DMS153 (cell line): Measurements from ENCODE around the gene GGA1.

ENCODE experiments used
- DNase-seq: peaks from one replicate; lab custom pipeline; 2025; lab: John Stamatoyannopoulos, UW

GGA1 gene

DNA sequence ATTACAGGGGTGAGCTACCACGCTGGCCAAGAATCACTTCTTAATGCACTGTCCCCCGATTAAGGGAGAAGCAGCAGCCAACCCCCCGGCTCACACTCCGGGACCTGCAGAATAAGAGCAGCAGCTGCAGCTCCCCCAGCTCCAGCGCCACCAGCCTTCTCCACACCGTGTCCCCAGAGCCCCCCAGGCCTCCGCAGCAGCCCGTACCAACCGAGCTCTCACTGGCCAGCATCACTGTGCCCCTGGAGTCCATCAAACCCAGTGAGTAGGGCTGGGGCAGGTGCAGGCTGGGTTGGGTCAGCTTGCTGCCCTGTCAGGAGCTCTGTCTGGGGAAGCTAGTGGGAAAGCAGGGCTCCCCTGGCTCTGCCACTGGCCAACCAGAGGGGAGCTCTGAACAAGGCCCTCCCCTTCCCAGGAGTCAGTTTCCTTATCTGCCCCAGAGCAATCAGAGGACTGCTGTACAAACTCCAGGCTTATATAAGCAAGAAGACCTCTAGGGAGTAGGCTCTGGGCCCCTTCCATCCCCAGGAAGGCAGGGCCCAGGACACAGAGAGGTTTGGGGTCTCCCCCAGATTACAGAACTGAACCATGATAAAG, 22.3 kb downstream of the GGA1 start:
- DNase-seq = no peak

DNA sequence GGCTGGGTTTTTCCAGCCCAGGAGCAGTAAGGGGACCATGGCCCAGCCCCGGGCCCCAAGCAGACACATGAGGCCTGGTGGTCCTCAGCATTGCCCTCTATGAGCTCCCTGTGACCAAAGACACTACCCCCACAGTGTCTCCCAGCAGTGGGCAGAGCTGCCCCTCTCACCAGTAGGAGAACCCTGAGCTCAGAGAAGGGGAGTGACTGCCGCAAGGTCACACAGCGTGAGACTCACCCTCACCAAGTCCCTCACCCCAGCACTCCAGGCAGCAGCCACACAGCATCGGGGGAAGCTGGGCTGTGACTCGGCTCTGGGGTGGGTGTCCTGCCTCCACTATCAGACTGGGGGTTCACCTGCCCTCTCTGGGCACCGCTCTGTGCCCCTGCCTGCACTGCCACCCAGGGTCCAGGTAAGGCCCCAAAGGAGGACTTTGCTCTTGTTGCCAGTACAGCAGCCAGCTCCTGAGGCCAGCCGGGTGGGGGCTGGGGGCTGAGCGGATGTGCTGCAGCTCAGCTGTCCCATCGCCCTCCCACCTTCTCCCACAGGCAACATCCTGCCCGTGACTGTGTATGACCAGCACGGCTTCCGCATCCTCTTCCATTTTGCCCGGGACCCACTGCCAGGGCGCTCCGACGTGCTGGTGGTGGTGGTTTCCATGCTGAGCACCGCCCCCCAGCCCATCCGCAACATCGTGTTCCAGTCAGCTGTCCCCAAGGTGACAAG, 23.0 kb downstream of the GGA1 start:
- DNase-seq = no peak

DNA sequence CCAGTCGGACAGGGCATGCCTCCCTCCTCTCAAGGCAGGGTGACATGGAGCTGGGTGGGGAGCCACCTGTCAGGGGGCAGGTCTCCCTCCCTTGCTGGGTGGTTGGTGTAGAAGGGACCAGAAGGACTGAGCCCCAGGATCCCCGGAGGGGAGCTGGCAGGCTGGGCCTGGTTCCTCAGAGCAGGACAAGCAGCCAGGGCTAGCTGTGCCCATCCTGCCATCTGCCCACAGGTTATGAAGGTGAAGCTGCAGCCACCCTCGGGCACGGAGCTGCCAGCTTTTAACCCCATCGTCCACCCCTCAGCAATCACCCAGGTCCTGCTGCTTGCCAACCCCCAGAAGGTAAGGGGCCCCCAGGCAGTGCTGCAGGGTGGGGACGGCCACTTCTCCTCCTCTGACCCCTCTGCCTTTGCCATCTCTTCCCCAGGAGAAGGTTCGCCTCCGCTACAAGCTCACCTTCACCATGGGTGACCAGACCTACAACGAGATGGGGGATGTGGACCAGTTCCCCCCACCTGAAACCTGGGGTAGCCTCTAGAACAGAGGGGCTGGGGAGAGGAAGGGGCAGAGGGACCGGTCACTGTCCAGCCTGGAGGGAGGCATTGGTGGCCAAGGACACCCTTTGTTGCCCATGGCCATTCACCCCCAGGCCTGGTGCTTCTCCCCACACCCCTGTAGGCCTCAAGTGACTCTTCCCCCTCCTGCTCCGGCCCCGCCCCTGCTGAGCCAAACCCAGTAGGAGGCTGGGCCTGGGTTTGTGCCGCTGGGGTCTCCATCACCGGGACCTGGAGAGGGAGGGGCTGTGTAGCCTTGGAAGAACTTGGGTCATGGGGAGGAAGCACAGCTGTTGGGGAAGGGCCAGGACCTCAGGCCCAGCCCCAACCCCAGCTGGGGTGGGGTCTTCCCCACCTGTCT, 23.8 kb downstream of the GGA1 start:
- DNase-seq = no peak

DNA sequence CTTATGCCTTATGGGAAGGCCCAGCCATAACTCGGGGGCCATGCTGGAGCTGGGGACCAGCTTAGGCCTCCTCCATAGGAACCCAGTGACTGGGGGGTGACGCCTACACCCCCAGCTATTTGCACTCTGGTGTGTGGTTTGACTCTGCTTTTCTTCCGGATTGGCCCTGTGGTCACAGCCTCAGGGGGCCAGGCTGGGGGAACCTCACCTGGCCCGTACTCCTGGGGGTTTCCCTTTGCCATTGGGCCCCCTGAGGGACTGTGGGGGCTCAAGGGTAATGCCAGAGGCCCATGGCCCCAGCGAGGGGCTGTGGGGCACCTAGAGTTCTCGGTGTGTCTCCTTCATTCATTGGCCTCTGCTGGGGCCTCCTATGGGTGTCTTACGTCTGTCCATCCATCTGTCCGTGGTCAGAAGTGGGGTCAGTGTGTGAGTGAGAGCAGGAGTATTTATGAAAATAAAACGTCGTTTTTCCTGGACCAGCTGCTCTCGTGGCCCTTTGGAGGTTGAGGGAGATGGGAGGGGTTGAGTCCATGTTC, 24.5 kb downstream of the GGA1 start:
- no peak for DNase-seq

DNA sequence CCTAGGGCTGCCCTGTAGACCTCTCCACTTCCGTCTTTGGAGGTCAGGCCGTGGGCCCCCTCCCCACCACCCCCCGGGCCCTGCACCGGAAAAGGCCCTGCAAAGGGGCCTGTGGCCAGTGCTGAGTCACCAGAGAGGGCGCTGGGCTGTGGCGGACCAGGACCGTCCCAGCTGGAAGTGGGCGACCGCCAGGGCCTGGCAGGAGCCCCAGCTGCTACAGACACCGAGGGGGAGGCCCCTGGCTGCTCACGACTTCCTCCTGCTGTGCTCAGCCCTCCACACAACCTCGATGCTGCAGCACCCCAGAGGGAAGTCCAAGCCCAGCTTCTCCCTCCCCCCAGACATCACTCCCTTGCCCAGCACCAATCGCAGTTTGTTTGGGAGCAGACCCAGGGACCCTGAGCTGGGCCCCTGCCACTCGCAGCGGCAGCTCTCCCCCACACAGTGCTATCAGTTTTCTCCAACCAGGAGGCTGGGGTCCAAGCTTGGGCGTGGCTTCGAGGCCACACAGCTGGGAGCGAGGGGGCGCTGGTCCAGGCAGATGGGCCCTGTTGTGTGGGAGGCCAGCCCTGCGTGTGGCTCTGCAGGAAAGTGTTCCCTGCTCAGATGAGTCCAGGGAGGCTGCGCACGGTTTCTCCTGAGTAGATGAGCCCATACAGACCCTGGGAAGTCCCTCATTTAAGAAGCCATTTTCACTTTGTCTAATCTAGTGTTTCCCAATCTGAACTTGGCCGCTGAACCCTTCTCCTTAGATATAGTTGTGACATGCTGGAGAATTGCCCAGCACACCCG, 25.2 kb downstream of the GGA1 start:
- peak; percentile 46 for DNase-seq

DNA sequence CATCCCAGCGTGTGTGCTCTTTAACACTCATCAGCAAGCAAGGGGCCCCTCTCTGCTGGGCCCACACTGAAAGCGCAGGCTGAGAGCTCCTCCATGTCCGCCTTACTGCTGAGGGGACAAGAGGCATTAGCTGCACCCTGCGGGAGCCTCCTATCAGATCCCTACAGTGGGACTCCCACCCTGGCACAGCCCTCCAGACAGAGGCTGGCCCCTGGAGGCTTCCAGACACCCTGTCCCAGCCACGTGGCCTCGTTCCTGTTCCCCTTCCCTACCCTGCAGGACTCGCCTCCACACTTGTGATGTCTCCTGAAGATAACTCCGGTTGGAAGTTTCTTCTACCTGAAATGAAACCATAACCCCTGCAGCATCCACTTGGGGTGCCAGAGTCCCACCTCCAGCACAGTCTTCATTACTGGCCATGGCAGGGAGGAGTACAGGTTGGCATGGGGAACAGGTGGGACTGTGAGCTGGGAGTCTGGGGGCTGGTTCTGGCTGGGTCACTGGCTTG, 25.8 kb downstream of the GGA1 start:
- no peak for DNase-seq

DNA sequence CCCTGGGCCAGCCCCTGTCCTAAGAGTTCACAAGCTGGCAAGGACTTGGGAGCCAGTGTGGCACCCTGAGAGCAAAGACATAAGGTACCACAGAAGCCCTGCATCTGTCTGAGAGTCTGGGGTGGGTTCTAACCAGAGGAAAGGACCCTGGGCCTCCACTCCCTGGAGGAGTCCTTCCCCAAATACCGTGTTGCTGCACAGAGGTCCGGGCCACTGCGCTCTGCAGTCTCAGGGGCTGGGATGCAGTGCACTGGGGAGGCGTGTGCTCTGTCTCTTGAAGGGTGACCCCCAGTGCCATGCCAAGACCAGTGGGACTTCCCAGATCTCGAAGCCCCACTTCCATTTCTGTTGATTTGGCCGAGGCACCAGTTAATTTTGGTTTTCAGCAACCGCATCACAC, 26.5 kb downstream of the GGA1 start:
- no peak for DNase-seq

DNA sequence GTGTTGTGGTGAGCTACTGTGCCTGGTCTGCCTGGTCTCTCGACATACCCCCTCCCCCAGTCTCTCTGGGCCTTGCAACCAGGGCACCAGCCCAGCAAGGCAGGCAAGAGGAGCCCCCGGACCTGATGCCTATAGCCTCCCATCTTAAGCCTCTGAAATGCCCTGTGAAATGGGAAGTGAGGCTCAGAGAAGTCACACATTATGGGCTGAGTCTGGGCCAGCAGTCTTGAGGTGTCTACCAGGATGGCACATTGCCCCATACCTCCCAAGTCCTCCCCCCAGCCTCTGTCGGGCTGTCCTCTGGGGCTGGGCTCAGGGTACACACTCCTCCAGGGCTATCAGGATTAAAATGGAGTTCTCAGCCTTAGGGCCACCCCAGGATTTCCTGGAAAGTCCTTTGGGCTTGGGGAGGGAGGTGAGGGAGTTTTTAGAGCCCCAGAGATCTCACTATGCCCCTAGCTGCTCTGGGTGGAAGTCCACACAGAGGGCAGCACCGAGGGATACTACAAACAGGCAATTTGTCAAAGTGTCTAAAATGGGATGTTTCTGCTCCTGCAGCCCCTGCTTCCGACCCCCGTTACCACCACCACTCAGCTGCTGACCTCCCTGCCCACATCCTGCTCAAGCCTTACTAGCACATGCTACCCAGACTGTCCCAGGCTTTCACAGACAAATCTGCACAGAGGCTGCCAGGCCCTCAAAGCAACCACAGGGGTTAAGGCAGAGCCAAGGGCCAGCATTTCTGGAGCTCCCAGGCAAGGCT, 27.7 kb downstream of the GGA1 start:
- DNase-seq = no peak

DNA sequence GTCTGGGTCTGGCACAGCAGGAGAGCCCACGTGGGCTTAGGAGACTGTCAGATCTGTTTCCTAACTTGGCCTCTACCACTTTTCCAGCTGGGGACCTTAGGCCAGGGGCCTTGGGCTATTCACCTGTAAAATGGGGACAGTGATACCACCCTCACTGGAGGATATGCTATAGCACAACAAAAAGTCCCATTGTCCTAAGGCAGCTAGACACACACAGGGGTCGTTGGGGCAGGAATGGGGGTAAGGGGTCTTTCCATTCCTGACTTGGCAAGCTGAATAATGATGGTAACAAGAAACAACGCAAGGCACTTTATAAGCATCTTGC, 28.3 kb downstream of the GGA1 start:
- no peak for DNase-seq

DNA sequence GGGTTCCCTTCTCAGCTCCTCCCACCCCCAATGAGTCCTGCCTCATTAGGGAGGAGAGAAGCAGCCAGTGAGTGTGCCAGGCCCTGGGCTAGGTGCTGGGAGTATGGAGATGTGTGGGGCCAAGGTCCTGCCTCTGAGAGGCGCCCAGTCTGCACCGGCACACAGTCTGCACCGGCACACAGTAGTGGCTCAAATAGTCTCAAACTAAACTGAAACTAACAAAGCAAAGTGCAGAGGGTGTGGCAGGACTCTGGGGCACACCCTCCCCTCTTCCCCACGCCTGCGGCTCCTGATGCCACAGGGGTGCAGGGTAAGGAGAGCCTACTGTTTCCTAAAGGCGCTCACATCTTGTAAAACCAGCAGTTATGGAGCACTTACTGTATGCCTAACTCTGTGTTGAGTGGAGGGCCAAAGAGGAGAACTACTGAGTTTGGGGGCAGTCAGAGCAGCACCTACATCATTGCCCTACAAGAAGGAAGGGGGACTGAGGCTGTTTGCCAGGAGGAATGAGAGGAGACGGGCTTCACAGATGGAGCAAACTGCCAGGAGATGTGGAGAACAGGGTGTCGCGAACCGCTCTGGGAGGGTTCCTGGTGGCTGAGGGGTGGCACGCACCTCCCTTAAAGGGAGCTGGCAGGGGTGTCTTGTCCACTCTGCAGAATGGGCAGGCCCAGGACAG, 29.9 kb downstream of the GGA1 start:
- DNase-seq = no peak

DNA sequence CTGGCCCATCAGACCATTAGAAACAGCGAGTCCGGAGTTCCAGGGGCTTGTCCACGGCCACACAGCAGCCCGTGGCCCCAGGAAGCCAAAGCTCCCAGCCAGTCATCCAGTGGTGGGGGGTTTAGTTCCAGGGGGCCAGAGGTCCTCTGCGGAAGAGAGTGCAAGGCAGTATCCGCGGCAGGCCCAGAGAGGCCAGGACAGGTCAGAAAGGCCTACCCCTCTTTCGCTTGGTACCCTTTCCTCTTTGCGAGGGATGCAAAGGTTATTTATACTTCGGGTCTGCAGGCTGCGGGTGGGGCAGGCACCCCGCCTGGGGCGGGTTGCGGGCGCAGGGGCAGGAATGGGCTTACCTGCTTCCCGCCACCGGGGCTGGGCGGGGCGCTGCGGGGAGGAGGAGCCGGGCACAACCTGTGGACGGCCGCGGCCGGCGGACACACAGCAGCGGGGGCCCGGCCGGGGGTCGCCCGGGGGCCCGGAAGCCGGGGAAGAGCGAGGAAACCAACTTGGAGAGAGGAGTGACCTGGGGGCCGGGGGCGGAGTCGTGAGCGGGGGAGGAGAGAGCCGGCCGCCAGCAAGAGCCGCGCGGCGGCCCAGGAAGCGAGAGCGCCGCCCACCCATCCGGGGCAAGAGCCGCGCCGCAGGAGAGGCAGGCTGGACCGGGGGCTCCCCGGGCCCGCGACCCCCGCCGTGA, 30.6 kb downstream of the GGA1 start, which contains the start of gene SH3BP1:
SH3BP1 (plus strand) TSS at position 600 of the 691 bp plus-strand sequence. CDS start 119 bp downstream, outside the sequence.
- no peak for DNase-seq

DNA sequence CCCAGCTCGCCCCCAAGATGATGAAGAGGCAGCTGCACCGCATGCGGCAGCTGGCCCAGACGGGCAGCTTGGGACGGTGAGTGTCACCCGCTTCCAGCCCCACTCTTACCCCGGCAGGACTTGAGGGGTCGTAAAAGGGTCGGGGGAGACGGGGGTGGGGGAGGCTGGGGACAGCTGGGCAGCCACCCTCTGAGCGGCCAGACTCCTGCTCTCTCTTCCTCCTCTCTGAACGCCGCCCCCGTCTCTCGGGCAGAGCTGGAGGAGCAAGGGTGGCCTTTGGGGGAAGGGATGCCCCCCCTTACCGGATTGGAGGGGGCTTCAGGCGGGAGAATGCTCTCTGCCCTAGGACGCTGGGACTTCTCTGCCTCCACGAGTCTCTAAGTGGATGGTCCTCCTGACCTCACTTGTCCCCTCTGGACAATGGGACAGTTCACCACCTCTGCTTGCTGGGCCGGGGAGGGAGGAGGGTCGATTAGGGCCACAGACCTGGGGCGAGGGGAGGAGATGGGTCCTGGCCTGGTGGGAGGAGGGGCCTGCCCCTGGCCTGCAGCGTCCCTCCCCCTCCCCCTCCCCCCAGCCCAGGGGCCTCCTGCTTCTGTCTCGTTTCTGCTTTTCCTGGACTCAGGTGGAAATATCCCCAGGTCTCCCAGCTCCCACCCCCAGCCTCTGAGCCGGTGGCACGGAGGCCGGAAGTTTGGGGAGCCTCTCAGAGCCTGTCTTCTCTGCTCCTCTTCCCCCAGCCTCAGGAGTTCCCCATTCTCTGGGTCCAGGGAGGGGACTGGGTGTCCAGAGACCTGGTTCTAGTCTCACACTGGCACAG, 31.3 kb downstream of the GGA1 start:
- DNase-seq = no peak

DNA sequence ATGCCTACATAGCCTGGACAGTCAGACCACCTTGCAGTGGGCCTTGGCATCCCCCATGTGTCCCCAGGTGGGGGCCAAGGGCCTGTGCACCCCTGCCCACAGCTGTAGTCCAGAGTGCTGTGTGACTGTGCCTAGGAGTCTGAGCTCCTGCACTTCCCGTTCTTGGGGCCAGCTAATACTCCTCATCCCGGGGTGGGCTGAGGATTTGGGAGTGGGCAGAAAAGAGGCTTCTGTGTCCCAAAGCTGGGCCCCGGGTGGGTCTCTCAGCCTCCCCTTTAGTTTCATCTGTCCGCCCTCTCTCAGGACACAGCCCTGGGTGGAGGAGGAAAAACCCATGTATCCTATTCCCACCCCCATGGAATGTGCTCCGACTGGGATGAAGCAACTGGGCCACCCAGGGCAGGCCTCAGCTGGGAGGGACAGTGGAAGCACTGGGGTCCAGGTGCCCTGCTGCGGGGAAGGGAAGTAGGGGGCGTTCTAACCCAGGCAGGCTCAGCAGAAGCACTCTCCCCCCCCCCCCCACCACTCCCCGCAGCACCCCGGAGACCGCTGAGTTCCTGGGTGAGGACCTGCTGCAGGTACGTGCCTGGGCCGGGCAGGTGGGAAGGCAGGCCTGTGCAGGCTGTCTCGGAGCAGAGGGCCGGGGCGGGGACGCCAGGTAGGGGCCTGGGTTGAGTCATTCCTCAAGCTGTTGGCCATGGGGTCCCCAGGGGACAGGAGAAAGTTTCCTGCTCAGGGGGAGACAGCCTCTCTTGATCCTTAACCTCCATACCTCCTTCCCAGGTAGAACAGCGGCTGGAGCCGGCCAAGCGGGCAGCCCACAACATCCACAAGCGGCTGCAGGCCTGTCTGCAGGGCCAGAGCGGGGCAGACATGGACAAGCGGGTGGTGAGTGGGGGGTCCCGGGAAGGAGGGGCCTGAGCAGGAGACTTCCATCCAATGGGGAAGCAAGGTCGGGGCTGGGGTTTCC, 32.2 kb downstream of the GGA1 start:
- DNase-seq = no peak

DNA sequence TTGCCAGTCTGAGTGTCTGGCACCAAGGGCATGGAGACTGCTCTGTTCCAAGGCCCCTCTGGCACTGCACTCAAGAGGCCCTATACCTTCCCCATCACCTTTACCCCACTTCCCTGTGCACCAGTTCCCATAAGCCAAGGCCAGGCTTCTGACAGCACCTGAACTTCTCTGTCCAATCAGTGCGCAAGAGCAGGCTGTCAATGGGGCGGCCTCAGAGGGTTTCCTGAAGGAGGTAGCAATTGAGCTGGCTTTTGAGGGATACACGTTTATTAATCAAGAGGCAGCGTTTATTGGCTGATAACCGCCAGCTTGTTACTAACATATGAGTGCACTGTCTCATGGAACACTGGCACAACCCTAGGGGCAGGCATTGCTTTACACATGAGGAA, 32.9 kb downstream of the GGA1 start:
- DNase-seq = no peak

DNA sequence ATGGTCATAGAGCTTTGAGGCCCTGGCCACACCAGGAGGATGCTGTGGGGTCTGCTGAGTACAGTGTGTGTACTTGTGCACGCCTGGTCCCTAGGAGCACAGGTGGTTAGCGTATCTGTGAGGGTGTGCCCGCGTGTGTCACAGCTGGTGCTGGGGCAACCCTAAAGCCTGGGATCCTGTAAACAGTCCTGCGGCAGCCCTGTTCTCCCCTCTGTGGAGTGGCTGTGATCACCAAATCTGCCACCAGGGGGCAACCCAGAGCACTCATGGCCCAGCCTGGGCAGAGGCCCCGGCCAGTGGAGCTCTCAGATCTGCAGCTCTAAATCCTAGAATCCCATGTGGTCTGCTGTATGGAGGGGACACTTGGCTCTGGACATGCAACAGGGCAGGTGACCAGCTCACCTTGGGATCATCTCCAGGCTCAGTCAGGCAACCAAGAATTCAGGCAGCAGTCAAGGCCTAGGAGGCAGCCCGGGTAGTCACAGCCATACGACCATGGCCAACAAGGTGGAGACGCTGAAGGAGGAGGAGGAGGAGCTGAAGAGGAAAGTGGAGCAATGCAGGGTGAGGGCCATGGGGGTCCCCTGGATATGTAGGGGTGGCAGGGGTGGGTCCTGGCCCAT, 34.7 kb downstream of the GGA1 start:
- peak; percentile 15 for DNase-seq

DNA sequence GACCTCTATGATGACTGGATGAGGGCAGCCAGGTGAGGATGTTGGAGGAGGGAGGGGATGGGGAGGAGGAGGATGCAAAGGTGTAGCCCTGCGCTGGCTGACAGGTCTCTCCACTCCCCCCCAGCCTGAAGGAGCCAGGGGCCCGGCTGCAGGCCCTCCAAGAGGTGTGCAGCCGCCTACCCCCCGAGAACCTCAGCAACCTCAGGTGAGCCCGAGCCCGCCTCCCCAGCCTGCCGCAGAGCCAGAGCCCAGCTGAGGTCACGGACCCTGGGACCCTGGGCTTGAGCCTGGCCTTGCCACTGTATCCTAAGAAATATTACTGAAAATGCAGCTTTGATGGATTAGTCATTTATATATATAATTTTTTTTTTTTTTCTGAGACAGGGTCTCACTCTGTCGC, 38.7 kb downstream of the GGA1 start:
- DNase-seq = no peak

DNA sequence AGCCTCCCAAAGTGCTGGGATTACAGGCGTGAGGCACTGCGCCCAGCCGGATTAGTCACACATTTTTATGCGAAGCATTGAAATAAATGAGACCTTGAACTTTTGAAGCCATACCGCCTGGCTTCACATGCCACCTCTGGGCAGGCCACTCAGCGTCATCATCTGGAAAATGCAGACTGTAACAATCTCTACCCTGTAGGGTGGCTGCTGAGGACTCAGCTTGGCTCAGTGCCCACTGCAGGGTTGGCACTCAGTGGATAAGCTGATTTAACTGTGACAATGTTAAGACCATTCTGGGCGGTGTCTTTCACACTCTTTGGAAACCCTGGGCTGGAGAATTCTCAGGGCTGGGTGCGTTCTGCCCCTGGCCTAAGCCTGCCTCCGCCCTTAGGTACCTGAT, 39.3 kb downstream of the GGA1 start:
- DNase-seq = no peak
